SU-DHL-6 (cell line): ENCODE results near the gene CPZ.

Experiments
- H2AFZ ChIP-seq: fragments of 200-600 bp; sonication (generic); 2 replicates; pipeline ENCODE4 v1.6.1; 2014; ENCODE audit warnings: low read depth, mild to moderate bottlenecking, moderate library complexity, mixed read lengths, antibody characterized with exemption, low read length; ENCODE audit not compliant: severe bottlenecking
- H3F3A ChIP-seq: fragments of 200-600 bp; shearing (Covaris generic); 2 replicates; pipeline ENCODE4 v1.6.0; 2016; ENCODE audit warnings: antibody characterized with exemption, mild to moderate bottlenecking; ENCODE audit not compliant: insufficient read depth
- H3K27ac ChIP-seq: fragments of 200-600 bp; sonication (generic); 2 replicates; pipeline ENCODE4 v1.5.1; 2016; ENCODE audit warnings: low read depth, mild to moderate bottlenecking, low read length, moderate library complexity, mixed read lengths
- H3K27me3 ChIP-seq: fragments of 200-600 bp; sonication (generic), shearing (Covaris generic); 2 replicates; pipeline ENCODE4 v1.6.0; 2014; ENCODE audit warnings: mild to moderate bottlenecking, low read length
- H3K36me3 ChIP-seq: fragments of 200-600 bp; sonication (generic); 2 replicates; pipeline ENCODE4 v1.6.1; 2014; ENCODE audit warnings: mild to moderate bottlenecking, low read length, mixed read lengths
- H3K4me2 ChIP-seq: fragments of 300-600, 200-600 bp; shearing (Covaris generic), sonication (generic); 2 replicates; pipeline ENCODE4 v1.6.0; 2014; ENCODE audit warnings: low read length, low read depth, mild to moderate bottlenecking; ENCODE audit not compliant: poor library complexity, severe bottlenecking
- H3K4me3 ChIP-seq: fragments of 200-600 bp; sonication (generic); 2 replicates; pipeline ENCODE4 v1.5.1; 2014; ENCODE audit warnings: antibody characterized with exemption, low read length, mild to moderate bottlenecking, mixed read lengths; ENCODE audit not compliant: insufficient read depth, poor library complexity, severe bottlenecking
- H3K79me2 ChIP-seq: fragments of 200-600 bp; sonication (generic); 2 replicates; pipeline ENCODE4 v1.6.1; 2014; ENCODE audit warnings: mild to moderate bottlenecking, low read length, moderate library complexity; ENCODE audit not compliant: insufficient read depth
- H3K9ac ChIP-seq: fragments of 200-600 bp; sonication (generic); 2 replicates; pipeline ENCODE4 v1.7.0; 2014; ENCODE audit warnings: mild to moderate bottlenecking, low read length
- H3K9me2 ChIP-seq: fragments of 200-600 bp; sonication (generic); replicated peaks from 2 replicates; pipeline ENCODE4 v1.6.1; 2014; ENCODE audit warnings: low read length; ENCODE audit not compliant: insufficient read depth
- H3K9me3 ChIP-seq: fragments of 200-600 bp; sonication (generic); 2 replicates; pipeline ENCODE4 v1.6.1; 2014; ENCODE audit warnings: low read length, mixed read lengths; ENCODE audit not compliant: insufficient read depth
- H4K20me1 ChIP-seq: fragments of 200-600 bp; sonication (generic); 2 replicates; pipeline ENCODE4 v1.6.1; 2014; ENCODE audit warnings: low read depth, mild to moderate bottlenecking, antibody characterized with exemption, low read length, moderate library complexity, mixed read lengths
- CTCF ChIP-seq: fragments of 200-600 bp; sonication (generic); IDR thresholded peaks from one replicate; pipeline ENCODE4 v1.5.1; 2017; ENCODE audit warnings: antibody characterized with exemption, mild to moderate bottlenecking, low read length, moderate library complexity; ENCODE audit not compliant: insufficient read depth, poor library complexity, severe bottlenecking
- EZH2phosphoT487 ChIP-seq: fragments of 200-600 bp; sonication (generic), shearing (Covaris generic); conservative IDR thresholded peaks from 2 replicates; pipeline ENCODE4 v1.6.1; 2018; ENCODE audit warnings: mild to moderate bottlenecking, antibody characterized with exemption, low read length, moderate library complexity, mixed read lengths

The CPZ gene

DNA sequence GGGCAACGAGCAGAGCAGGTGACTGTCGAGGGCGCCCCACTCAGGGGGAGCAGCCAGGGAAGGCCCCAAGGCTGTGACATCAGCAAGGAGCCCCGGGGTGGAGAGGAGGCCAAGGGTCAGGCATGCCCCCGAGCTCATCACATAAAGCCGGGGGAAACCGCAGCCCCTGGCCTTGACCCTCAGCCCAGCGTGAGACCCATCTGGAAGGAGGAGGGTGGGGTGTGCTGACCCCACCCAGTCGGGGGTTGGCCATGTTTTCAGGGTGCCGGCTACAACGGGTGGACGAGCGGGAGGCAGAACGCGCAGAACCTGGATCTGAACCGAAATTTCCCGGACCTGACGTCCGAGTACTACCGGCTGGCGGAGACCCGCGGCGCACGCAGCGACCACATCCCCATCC, 13.9 kb downstream of the CPZ start:
- Histone ChIP-seq H3K9ac (no peak overlapping the region), H4K20me1 (no peaks in the 10 kb centered on the region), H3K4me2 (no peak overlapping the region), H3K4me3 (no peak overlapping the region), H2AFZ (no peak overlapping the region), H3K9me3 (no peaks in the 10 kb centered on the region), H3F3A (no peaks in the 10 kb centered on the region), H3K36me3 (no peaks in the 10 kb centered on the region), H3K27me3 (no peaks in the 10 kb centered on the region), H3K27ac (no peak overlapping the region), H3K79me2 (no peaks in the 10 kb centered on the region), H3K9me2 (no peaks in the 10 kb centered on the region)
- TF ChIP-seq EZH2phosphoT487 (no peak), CTCF (no peak)

- H3F3A ChIP-seq = no peaks in the 10 kb centered on the region
- no peak overlapping the region for H3K27ac ChIP-seq
- H3K4me3 ChIP-seq = no peak overlapping the region
- H3K9me3 ChIP-seq = no peaks in the 10 kb centered on the region
- H3K36me3 ChIP-seq = no peaks in the 10 kb centered on the region
- H3K9ac ChIP-seq = no peak overlapping the region
- H2AFZ ChIP-seq = no peak overlapping the region
- no peaks in the 10 kb centered on the region for H3K9me2 ChIP-seq
- no peaks in the 10 kb centered on the region for H3K79me2 ChIP-seq
- no peaks in the 10 kb centered on the region for H4K20me1 ChIP-seq
- no peak overlapping the region for H3K4me2 ChIP-seq
- no peaks in the 10 kb centered on the region for H3K27me3 ChIP-seq
- TF ChIP-seq EZH2phosphoT487 (no peak), CTCF (no peak)
Measured at GRCh38 chr4:8606966-8607365, 14.4 kb downstream of the CPZ start.

DNA sequence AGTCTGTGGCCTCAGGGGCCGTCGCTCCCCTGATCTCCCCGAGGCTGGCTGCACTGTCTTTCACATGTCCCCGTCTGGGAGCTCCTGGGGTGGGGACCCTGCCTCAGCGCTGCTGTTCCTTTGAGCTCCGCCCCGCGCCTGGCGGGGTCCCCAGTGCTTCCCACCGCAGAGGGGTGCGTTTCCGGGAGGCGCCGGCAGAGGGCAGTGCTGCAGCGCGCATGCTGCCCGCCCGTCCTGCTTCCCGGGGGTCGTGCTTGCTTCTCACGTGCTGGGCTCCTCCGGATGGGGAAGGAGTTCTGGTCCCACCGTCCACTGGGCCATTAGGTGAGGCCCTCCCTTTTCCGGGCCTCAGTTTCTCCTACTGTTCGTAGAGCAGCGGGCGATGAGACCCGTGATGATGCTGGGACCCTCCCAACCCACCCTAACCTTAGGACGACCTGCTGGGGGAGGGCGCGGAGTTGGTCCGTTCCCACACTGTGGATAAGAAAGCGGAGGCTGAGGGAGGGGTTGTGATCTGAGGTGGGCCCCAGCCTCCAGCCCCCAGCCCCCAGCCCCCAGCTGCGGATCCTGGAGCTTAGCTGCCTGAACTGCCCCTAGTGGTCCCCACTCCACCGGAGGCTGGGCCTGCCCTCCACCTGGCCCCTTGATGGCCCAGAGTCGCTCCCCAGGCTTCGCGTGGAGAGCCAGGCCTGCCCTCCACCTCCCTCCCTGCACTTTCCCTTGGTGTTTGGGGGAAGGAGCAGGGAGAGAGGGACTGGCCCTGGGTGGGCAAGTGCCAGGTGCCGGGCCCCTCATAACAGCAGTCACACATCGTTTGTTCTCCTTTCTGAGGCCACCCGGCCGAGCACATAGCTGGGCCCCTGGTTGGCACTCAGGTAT, 15.3 kb downstream of the CPZ start:
- H4K20me1 ChIP-seq = no peaks in the 10 kb centered on the region
- no peaks in the 10 kb centered on the region for H3K36me3 ChIP-seq
- H3K9ac ChIP-seq = no peak overlapping the region
- H3K9me3 ChIP-seq = no peaks in the 10 kb centered on the region
- no peaks in the 10 kb centered on the region for H3F3A ChIP-seq
- TF ChIP-seq CTCF (peak; percentile 80), EZH2phosphoT487 (no peak)
- H2AFZ ChIP-seq = no peak overlapping the region
- no peaks in the 10 kb centered on the region for H3K27me3 ChIP-seq
- no peak overlapping the region for H3K4me3 ChIP-seq
- no peaks in the 10 kb centered on the region for H3K9me2 ChIP-seq
- no peaks in the 10 kb centered on the region for H3K79me2 ChIP-seq
- H3K27ac ChIP-seq = no peak overlapping the region
- no peak overlapping the region for H3K4me2 ChIP-seq
